Posterior vena cava (tissue), 2 donors: ENCODE data around the gene GPR55. TPM values are rescaled to one million over a fixed set of nuclear protein-coding genes. Genes with fewer than 3 reads are reported as not detected.

Source experiments
- DNase-seq: peaks from one replicate; pipeline ENCODE4 v3.0.0-alpha.2; 2020; ENCODE audit warnings: low spot score
- intact Hi-C, 2 donors: fragments of 100-400 bp; cut with DNase I; formaldehyde crosslinking; loops; one replicate each; pipeline versions ENCODE4 v1.14.1 to v1.14.2; 2022 to 2023
- total RNA-seq, 2 donors: library from RNA; stranded (reverse); fragmentation: NEBNext Ultra II Directional; extraction: Animal tissue kit (Norgen Biotek cat#: 25700); gene quantifications; one replicate each; pipeline ENCODE4 v1.2.1, GENCODE V29; 2021
- donor health status: DM: yes; HTN: yes; CAD: no.
- donor health status: DM: yes; HTN: yes; CAD: no.

GPR55 gene
- total RNA-seq, 2 donors from 2014 or later = 0.14 to 0.19 TPM

DNA sequence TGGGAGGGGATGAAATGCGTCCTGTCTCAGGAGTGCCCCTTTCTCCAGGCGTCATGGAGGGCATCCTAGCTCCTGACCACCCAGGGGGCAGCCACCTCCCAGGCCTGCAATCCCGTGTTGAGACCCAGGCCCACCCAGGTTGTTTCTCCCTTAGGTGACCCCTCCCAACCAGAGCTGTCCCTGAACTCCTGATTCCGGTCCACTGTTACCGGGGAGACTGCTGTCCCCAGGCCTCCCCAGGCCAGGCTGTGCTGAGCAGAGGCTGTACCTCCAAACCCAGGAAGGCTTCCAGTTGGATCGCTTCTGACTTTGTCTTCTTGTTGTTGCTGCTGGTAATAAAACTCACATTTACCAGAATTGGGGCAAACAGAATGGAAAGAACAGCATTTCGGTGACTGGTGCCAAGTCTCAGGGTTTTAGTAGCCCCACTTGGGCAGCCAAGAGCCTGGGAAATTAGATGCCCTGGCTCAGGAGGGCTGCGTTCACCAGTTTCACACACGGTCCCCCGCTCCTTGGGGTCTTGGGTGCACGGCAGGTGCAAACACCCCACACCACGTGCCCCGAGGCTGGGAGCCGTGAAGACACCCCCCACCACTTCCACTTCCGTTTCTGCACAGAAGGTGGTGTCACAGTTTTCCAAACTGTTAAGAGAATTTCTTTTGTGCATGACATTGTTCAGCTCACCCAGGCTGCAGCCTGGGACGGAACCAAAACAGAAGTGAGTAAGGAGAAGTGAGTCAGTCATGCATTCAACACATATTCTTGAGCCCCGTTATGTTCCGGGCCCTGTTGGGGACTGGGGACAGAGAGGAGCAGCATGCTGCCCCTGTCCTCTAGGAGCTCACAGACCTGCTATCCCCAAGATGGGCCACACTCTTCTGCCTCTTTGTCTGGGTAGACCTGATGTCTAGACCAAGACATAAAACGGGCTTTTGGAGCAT, 30.9 kb downstream of the GPR55 start:
- intact Hi-C loops = no loop called here
- DNase-seq = peak; percentile 72

DNA sequence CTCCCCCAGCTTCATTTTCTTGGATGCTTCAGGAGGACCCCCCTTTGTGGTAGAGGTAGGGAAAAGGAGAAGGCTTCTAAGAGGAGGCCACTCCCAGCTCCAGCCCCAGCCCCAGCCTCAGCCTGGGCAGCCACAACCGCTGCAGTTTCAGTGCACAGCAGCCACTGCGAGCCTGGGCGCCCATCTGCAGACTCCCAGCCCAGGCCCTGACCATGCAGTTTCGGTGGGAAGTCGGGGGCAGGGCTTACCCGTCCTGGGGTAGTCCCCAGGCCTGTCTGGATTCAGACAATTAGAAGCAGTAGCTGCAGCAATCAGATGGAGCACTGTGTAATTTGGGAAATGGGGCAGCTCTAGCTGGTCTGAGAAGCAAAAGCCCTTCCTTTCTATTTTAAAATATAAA, 31.7 kb downstream of the GPR55 start:
- intact Hi-C loops = no loop called here
- peak; percentile 68 for DNase-seq

DNA sequence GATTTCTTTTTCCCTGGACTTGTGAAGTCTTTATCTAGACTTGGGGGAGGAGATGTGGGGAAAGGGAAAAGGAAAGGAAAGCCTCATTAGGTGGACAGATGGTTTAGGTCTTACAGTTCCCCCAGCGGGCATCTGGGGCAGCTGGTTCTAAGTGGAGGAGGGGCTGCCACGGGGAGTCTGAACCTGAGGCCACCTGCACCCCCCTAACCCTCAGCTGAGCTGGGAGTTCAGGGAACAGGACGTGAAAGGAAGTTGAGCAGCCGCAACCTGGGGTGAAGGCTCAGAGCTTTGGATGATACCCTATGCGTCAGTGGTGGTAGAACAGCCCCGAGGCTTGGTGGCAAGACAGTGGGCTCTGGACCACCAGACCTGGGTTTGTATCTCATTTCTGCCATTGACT, 33.5 kb downstream of the GPR55 start:
- DNase-seq = peak; percentile 41
- intact Hi-C loops = no loop called here

DNA sequence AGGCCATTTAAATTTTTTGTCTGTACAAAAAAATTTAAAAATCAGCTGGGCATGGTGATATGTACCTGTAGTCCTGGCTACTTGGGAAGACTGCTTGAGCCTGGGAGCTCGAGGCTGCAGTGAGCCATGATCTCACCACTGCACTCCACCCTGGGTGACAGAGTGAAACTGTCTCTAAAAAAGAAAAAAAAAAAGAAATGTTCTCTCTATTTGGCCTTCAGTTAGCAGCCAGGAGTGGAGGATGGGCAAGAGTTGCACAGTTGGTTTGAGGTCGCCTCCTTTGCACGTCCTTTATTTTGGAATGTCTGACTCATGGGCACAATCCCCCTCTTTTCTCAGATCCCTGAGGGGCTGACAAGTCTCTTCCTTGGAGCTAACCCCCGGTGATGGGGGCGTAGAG, 34.0 kb downstream of the GPR55 start:
- intact Hi-C loops = no loop called here
- DNase-seq = peak; percentile 20

DNA sequence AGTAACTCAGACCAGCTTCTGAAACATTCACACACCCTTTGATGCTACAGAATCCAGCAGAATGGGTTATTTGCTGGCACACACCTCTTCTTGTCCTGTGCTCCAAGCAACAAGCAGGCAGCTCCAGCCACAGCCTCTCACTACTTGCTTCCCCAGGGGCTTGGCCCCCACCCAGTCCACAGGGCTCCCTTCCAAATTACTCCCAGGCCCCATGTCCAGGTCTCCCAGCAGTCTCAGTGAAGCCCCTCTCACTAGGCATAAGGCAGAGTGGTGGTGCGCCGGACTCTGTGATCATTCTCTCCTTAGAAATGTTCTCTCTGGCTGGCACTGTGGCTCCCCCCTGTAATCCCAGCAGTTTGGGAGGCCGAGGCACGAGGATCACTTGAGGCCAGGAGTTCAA, 34.4 kb downstream of the GPR55 start:
- intact Hi-C loops = no loop called here
- peak; percentile 62 for DNase-seq

DNA sequence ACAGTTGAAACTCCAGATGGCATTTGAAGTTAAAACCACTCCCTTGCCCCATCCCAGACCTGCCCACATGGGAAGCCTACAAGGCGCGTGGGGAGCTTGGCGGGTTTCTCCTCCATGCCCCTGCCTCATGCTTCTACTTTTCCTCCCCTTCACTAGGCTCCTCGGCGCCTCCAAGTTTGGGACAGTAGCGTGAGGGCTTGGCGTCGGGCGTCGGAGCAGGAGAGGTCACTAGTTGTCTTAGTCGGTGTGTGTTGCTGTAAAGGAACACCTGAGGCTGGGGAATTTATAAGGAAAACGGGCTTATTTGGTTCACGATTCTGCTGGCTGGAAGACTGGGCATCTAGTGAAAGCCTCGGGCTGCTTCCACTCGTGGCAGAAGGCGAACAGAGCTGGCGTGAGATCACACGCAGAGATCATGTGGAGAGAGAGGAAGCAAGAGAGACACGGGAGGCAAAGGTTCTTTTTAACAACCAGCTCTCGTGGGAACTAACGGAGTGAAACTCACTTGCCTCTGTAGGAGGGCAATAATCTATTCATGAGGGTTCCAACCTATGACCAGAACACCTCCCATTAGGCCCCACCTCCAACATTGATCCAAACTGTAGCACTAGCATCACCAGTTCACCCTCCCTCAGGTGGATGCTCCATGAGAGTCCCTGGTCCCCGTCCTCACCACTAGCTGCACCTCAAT, 35.0 kb downstream of the GPR55 start:
- DNase-seq = peak; percentile 37
- intact Hi-C loops = no loop called here

DNA sequence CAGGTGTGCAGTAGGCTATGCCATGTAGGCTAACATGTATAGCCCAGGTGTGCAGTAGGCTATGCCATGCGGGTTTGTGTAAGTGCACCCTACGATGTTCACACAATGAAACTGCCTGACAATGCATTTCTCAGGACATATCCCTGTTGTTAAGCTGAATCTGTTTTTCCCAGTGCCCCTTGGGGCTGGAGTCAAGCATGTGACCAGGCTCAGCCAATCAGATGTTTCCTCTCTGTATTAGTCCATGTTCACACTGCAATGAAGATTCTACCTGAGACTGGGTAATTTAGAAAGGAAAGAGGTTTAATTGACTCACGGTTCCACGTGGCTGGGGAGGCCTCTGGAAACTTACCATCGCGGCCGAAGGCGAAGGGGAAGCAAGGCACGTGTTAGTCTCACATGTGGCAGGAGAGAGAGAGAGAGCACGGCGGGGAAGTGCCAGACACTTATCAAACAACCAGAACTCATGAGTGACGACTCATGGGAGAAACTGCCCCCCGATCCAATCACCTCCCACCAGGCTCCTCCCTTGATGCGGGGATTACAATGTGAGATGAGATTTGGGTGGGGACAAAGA, 36.1 kb downstream of the GPR55 start:
- peak; percentile 76 for DNase-seq
- intact Hi-C loops = no loop called here

DNA sequence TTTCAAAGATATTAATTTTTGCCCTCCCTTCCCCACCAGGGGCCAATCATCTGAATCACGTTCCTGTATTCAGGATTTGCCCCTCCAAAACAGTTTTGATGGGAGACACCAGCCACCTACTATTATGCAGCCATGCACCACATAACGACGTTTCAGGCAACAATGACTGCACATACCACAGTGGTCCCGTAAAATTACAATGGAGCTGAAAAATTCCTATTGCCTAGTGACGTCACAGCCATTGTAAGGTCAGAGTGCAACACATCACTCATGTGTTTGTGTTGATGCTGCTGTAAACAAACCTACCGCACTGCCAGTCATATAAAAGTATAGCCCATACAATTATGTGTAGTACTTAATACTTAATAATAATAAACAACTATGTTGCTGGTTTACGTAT, 37.7 kb downstream of the GPR55 start:
- intact Hi-C loops = no loop called here
- DNase-seq = no peak

DNA sequence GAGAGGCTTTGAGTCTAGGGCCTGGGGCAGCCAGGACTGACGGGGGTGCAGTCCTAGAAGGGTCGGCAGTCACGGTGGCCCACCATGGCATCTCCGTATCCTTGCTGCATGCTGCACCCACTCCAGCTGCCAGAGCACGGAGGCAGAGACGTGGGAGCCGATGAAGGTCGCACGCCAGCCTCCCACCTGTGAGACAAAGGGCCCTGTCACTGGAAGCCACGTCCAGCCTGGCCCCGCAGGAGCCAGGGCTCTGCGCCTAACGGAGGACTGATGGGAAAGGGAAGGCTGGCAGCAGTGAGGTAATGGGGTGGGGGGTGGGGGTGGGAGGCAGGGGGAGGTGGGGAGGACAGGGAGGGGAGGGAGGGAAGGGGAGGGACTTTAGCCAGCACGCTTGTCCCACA, 38.4 kb downstream of the GPR55 start:
- DNase-seq = no peak
- intact Hi-C loops = no loop called here

DNA sequence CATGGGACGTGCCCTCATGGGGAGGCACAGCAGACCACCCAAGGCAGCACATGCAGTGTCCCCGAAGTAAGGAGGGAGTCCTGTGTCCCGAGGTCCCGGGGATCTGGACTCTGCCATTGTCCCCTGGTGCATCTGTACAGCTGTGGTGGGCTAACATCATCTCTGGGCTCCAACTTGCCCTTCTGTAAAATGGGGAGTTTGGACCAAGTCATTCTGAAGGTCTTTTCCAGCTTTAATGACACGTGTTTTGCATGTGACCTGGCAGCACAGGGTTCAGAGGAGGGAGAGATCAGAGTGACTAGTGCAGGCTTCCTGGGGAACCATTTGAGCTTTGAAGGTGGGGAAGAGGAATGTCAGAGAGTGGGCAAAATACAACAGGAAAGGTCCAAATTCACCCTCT, 38.8 kb downstream of the GPR55 start:
- intact Hi-C loops = no loop called here
- DNase-seq = no peak

DNA sequence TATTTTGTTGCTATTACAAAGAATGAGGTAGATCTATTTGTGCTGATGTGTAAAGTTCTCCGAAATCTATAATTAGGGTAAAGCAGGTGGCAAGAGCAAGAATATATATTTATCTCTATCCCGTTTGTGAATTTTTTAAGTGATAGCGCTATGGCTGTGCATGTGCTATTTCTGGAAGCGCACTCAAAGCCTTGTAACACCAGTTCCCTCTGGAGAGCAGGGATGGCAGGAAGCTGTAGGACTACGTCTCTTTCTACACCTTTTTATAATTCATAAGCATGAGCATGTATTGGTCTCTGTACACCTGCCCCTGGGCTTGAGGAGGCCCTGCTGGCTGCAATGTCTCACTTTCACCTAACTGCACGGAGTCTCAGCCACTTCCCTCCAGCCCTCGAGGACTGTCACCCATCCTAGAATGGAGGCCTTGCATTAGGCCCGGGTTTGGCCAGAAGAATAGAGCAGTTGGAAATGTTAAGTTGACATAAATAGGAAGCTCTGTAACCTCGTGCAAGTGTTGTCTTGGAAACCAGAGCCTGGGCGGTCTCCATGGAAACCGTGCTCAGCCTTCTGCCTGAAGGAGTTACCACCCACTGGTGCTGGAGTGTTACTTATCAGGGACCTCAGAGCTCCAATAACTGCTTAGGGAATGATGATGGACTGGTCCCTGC, 39.4 kb downstream of the GPR55 start:
- no peak for DNase-seq
- intact Hi-C loops = no loop called here

DNA sequence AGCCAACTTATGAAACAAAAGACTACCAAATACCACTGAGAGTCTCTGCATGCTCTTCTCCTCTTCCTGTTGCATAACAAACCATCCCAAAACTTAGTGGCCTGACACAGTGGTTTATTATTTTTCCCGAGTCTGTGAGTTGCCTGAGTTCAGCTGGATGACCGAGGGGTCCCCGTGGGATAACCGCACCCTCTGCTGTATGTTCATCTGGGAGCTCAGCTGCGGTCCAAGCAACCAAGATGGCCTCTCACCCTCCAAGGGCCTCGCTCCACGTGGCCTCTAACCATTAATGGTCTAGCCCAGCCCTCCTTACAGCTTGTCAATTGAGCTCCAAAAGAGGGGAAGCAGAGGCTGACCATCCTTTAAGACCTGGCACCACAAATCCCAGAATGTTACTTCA, 43.2 kb downstream of the GPR55 start:
- intact Hi-C loops = no loop called here
- peak; percentile 42 for DNase-seq

DNA sequence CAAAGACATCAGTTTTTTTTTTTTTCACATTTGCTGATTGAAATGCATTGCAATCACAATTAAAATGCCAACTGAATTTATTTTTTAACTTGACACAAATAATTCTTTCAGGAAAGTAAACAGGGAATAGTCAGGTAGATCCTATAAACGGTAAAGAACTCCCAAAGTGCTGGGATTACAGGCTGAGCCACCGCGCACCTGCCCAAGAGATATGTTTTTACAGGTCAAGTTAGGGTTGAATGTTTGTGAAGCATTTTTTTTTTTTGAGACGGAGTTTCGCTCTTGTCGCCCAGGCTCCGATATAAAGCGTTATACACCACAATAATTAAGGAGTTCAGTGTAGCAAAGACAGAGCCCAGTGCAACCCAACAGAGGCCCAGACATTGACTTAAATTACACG, 45.2 kb downstream of the GPR55 start:
- intact Hi-C loops = no loop called here
- DNase-seq = peak; percentile 40

DNA sequence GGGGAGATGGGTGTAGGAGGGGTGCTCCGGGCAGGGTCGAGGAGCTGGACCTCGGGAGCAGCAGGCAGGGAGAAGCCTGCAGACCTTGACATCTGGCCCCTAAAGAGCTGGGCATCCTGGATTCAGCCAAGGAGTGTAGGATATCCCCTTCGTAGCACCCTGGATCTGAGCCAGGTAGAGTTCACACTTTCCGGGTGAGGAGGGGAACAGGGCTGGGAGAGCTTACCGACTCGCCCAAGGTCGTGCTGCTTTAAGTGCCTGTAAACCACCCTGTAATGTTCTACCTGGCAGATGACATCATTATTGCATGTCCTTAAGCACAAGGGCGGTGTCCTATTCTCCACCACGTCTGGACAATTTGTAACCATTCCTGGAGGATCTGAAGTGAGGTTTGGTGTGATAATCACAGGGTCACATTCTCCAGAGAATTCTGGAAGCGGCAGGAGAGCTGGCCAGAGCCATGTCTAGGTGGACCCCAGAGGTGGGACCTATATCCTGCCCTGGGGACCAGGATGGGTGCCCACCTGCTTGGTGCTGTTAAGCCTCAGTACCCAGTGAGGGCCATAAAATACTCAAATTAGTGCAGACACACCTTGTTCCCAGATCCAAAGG, 45.7 kb downstream of the GPR55 start:
- peak; percentile 47 for DNase-seq
- intact Hi-C loops = no loop called here

DNA sequence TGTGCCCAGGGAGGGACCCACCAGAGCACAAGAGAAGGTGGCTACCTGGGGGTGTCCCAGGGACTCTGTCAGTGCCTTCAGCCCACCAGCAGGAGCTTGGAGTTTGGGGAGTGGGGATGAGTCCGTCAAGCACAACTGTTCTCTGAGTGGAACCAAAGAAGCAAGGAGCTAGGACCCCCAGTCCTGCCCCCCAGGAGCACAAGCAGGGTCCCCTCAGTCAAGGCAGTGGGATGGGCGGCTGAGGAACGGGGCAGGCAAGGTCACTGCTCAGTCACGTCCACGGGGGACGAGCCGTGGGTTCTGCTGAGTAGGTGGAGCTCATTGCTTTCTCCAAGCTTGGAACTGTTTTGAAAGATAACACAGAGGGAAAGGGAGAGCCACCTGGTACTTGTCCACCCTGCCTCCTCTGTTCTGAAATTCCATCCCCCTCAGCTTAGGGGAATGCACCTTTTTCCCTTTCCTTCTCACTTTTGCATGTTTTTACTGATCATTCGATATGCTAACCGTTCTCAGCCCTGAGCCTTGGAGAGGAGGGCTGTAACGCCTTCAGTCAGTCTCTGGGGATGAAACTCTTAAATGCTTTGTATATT, 46.3 kb downstream of the GPR55 start:
- intact Hi-C loops = no loop called here
- peak; percentile 32 for DNase-seq

DNA sequence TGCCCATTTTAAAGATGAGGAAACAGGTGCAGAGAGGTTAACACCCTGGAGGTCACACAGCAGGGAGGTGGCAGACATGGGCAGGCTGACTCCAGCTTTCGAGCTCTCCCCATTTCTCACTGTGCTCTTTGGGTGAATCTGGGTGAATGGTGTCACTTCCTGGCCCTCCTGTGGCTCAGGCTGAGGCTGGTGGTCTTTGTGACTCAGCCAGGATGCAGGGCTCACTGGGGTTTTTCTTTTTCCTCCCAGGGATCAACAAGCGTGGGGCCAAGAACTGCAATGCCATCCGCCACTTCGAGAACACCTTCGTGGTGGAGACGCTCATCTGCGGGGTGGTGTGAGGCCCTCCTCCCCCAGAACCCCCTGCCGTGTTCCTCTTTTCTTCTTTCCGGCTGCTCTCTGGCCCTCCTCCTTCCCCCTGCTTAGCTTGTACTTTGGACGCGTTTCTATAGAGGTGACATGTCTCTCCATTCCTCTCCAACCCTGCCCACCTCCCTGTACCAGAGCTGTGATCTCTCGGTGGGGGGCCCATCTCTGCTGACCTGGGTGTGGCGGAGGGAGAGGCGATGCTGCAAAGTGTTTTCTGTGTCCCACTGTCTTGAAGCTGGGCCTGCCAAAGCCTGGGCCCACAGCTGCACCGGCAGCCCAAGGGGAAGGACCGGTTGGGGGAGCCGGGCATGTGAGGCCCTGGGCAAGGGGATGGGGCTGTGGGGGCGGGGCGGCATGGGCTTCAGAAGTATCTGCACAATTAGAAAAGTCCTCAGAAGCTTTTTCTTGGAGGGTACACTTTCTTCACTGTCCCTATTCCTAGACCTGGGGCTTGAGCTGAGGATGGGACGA, 47.1 kb downstream of the GPR55 start:
- intact Hi-C loops = no loop called here
- DNase-seq = peak; percentile 54

DNA sequence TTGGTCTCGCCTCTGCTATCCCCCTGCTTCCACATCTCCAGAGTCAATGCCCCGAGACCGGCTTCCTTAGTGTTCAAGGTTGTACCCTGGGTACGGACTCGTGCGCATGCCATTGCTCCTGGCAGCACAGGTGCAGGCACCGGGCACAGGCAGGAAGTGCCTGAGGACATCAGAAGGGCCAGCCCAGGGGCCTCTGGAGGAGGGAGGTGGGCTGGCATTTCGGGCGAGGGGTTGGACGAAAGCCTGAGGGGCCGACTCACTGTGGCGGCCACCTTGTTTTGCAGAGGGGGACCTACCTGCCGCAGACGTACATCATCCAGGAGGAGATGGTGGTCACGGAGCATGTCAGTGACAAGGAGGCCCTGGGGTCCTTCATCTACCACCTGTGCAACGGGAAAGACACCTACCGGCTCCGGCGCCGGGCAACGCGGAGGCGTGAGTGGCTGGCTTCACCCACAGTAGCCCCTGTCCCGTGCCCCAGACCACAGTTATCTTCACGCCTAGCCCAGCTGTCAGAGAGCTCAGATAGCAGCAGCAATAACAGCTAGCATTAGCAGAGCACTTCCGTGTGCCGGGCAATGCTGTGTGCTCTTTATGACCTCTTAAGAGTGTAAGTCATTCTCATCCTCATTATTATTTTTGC, 47.8 kb downstream of the GPR55 start:
- intact Hi-C loops = no loop called here
- peak; percentile 70 for DNase-seq
